Upper lobe of right lung (tissue), 1 donor: ENCODE data around the gene S100PBP. TPM values are rescaled to one million over a fixed set of nuclear protein-coding genes. Genes with fewer than 3 reads are reported as not detected.

Source experiments
- ATAC-seq: fragments of 200-7000 bp; cut with Tn5 transposase; one replicate; pipeline ENCODE4 v1.9.1; 2020; ENCODE audit warnings: mild to moderate bottlenecking, moderate library complexity
- DNase-seq: peaks from one replicate; pipeline ENCODE4 v3.0.0-alpha.2; 2020
- H3K27ac ChIP-seq: fragments of 200-600 bp; one replicate; pipeline ENCODE4 v1.8.0; 2022
- H3K27me3 ChIP-seq: fragments of 200-600 bp; one replicate; pipeline ENCODE4 v1.8.0; 2022; ENCODE audit warnings: mild to moderate bottlenecking
- H3K36me3 ChIP-seq: fragments of 200-600 bp; one replicate; pipeline ENCODE4 v1.8.0; 2022
- H3K4me1 ChIP-seq: fragments of 200-600 bp; one replicate; pipeline ENCODE4 v1.8.0; 2022
- H3K4me3 ChIP-seq: fragments of 200-600 bp; one replicate; pipeline ENCODE4 v1.8.0; 2022; ENCODE audit warnings: mild to moderate bottlenecking
- H3K9me3 ChIP-seq: fragments of 200-600 bp; one replicate; pipeline ENCODE4 v1.8.0; 2022
- intact Hi-C: fragments of 100-400 bp; cut with DNase I; formaldehyde crosslinking; loops from one replicate; pipeline ENCODE4 v1.11.0; 2022
- total RNA-seq: library from RNA; stranded (reverse); fragmentation: NEBNext Ultra II Directional; extraction: Animal tissue kit (Norgen Biotek cat#: 25700); gene quantifications from one replicate; pipeline ENCODE4 v1.2.1, GENCODE V29; 2021
- TF ChIP-seq, protein P1 (sequence below): fragments of 200-600 bp; IDR thresholded peaks from one replicate; pipeline ENCODE4 v1.8.0; 2022; ENCODE audit warnings: antibody characterized with exemption
- donor health status: DM: no; HTN: yes; CAD: no; lungs with severe emphysema.

The S100PBP gene
- total RNA-seq, 1 donor from 2014 or later, result 34.9 TPM

DNA sequence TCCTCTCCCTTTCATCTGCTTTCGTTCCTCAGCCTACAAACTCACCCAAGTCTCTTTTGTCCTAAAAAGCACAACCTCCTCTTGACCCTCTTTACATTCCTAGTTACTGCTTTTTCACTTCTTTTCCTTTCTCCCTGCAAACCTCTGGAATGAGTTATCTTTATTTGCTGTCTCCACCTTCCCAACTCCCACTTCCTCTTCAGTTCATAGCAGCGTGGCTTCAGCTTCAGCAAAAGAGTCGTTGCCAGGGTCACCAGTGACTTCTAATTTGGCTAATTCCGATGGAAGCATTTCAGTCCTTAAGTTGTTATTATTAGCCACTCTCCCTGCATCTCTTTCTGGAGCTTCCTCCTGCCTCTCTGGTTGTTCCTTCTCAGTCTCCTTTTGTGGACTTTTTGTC is 90.0 kb downstream of the S100PBP start:
- Histone ChIP-seq H3K27ac (no peak overlapping the region), H3K9me3 (no peaks in the 10 kb centered on the region), H3K36me3 (no peaks in the 10 kb centered on the region), H3K27me3 (no peaks in the 10 kb centered on the region), H3K4me3 (no peak overlapping the region), H3K4me1 (no peaks in the 10 kb centered on the region)
- intact Hi-C loops, result no loop called here
- no peak for DNase-seq
- TF ChIP-seq, protein P1, sequence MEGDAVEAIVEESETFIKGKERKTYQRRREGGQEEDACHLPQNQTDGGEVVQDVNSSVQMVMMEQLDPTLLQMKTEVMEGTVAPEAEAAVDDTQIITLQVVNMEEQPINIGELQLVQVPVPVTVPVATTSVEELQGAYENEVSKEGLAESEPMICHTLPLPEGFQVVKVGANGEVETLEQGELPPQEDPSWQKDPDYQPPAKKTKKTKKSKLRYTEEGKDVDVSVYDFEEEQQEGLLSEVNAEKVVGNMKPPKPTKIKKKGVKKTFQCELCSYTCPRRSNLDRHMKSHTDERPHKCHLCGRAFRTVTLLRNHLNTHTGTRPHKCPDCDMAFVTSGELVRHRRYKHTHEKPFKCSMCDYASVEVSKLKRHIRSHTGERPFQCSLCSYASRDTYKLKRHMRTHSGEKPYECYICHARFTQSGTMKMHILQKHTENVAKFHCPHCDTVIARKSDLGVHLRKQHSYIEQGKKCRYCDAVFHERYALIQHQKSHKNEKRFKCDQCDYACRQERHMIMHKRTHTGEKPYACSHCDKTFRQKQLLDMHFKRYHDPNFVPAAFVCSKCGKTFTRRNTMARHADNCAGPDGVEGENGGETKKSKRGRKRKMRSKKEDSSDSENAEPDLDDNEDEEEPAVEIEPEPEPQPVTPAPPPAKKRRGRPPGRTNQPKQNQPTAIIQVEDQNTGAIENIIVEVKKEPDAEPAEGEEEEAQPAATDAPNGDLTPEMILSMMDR, result no peak
- no peak for ATAC-seq

Other genes starting within 250 kb of the S100PBP start
- gene ZBTB8OS, start 167.1 kb upstream of the S100PBP start, total RNA-seq, result 47.8 TPM
- 156 TPM for gene RBBP4, start 166.4 kb upstream of the S100PBP start, total RNA-seq
- gene SYNC, start 114.9 kb upstream of the S100PBP start, total RNA-seq, result 16.9 TPM
- 111 TPM for gene YARS1, start 295 bp upstream of the S100PBP start, total RNA-seq
- gene FNDC5, start 53.3 kb downstream of the S100PBP start, total RNA-seq, result 1.5 TPM
- not detected for gene HPCA, start 68.8 kb downstream of the S100PBP start, total RNA-seq
- gene TMEM54, start 83.7 kb downstream of the S100PBP start, total RNA-seq, result 41.9 TPM
- 34.3 TPM for gene RNF19B, start 147.2 kb downstream of the S100PBP start, total RNA-seq
- gene AK2, start 219.2 kb downstream of the S100PBP start, total RNA-seq, result 106 TPM